NB4 (cell line): ENCODE data around the gene SNX32.

Experiments used
- MYC ChIP-seq: IDR thresholded peaks from 2 replicates; pipeline ENCODE4 v1.6.1; 2011; ENCODE audit warnings: low read depth, low read length
- POLR2A ChIP-seq: IDR thresholded peaks from 2 replicates; pipeline ENCODE4 v1.6.1; 2011; ENCODE audit warnings: mild to moderate bottlenecking; ENCODE audit not compliant: insufficient read length; ENCODE audit errors: extremely low read depth
- TF ChIP-seq, protein P1 (sequence below): IDR thresholded peaks from 2 replicates; pipeline ENCODE4 v1.6.1; 2011; ENCODE audit warnings: low read depth, low read length
- TF ChIP-seq, protein P2 (sequence below): IDR thresholded peaks from one replicate; pipeline ENCODE4 v1.5.1; 2012; ENCODE audit warnings: low read depth, low read length

DNA sequence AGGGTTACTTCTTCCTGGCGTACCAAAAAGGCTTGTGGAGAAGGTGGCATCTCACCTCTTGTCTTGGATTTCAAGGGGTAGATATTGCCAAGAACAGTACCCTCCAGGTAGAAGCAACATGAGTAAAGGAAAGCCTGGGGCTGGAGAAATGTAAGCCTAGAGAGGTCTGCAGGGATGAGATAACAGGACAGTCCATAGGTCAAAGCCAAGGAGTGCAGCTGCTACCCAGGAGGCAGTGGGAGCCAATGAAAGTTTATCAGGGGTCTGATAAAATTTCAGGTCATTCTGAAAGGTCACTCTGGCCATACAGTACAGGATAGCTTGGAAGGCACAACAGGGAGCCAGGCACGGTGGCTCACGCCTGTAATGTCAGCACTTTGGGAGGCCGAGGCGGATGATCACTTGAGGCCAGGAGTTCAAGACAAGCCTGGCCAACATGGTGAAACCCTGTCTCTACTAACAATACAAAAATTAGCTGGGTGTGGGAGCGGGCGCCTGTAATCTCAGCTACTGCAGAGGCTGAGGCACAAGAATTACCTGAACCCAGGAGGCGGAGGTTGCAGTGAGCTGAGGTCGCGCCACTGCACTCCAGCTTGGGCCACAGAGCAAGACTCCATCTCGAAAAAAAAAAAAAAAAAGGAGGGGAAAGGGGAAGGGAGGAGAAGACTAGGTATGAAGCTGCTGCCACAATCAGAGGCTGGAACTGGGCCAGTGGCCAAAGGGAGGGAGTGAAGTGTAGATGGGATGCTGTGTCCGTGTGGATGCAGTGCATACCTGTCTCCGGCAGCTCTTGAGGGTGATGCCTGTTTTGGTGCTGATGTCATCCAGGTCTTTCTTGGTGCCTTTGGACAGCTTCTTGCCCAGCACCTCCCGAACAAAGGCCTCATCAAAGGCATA is 53.3 kb downstream of the SNX32 start:
- TF ChIP-seq, protein P1, sequence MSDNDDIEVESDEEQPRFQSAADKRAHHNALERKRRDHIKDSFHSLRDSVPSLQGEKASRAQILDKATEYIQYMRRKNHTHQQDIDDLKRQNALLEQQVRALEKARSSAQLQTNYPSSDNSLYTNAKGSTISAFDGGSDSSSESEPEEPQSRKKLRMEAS, result no peak
- TF ChIP-seq, protein P2, sequence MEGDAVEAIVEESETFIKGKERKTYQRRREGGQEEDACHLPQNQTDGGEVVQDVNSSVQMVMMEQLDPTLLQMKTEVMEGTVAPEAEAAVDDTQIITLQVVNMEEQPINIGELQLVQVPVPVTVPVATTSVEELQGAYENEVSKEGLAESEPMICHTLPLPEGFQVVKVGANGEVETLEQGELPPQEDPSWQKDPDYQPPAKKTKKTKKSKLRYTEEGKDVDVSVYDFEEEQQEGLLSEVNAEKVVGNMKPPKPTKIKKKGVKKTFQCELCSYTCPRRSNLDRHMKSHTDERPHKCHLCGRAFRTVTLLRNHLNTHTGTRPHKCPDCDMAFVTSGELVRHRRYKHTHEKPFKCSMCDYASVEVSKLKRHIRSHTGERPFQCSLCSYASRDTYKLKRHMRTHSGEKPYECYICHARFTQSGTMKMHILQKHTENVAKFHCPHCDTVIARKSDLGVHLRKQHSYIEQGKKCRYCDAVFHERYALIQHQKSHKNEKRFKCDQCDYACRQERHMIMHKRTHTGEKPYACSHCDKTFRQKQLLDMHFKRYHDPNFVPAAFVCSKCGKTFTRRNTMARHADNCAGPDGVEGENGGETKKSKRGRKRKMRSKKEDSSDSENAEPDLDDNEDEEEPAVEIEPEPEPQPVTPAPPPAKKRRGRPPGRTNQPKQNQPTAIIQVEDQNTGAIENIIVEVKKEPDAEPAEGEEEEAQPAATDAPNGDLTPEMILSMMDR, result no peak
- TF ChIP-seq POLR2A (no peak), MYC (no peak)
